HG03045 (cell line): ENCODE data around the gene RERE.
"Not testable (repeated sequence)": the region's sequence is repeated elsewhere in the genome, so short reads cannot be mapped to it uniquely, and the experiment has no call there.

Source experiments
- ATAC-seq: cut with Tn5 transposase; IDR thresholded peaks from one replicate; pipeline ENCODE4 v1.9.1; 2021; ENCODE audit warnings: mild to moderate bottlenecking, moderate library complexity; ENCODE audit not compliant: unreplicated experiment

Gene RERE

GRCh38 chr1:8525558-8526275 is 291.7 kb downstream of the RERE start:
- peak; percentile 53 for ATAC-seq

- peak; percentile 2 for ATAC-seq
Observed at GRCh38 chr1:8525216-8525557, 292.3 kb downstream of the RERE start.

- ATAC-seq = no peak
Observed at GRCh38 chr1:8524627-8525157, 292.7 kb downstream of the RERE start.

GRCh38 chr1:8523666-8524206 is 293.7 kb downstream of the RERE start:
- no peak for ATAC-seq

- no peak for ATAC-seq
Observed at GRCh38 chr1:8520483-8520966, 296.9 kb downstream of the RERE start.

- ATAC-seq = no peak
Observed at GRCh38 chr1:8519167-8519566, 298.3 kb downstream of the RERE start.

GRCh38 chr1:8518490-8518801 is 299.0 kb downstream of the RERE start:
- ATAC-seq = no peak

- no peak for ATAC-seq
Observed at GRCh38 chr1:8517661-8518489, 299.6 kb downstream of the RERE start.

DNA sequence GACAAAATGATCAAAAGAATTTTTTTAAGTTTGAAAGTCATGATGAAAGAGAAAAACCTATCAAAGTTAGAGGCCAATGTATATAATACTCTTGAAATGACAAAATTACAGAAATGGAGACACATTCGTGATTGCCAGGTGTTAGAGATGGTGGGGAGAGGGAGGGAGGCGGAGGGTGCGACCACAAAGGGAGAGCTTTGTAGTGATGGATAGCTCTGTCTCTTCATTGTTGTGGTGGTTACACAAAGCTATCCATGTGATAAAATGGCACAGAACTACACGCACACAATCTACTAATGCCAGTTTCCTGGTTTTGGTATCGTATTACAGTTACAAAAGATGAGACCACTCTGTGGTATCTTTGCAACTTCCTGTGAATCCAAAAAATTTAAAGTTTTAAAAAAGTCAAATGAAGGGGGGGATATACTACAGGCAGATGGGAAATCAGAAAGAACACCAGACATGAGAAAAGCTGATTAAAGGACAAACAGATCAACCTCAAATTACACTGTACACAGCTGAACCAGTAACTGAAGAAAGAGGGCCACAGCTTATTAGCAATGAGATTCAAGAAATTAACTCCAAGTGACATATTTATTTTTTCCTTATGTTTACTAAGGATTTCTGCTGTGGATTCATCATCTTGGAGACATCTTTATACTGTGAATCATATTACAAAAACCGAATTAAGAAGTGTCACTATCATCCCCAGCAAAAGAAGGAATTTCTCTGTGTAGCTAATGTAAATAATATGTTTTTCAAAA is 300.5 kb downstream of the RERE start:
- ATAC-seq = no peak

GRCh38 chr1:8516278-8516777 is 301.1 kb downstream of the RERE start:
- ATAC-seq = no peak

- ATAC-seq = no peak
Observed at GRCh38 chr1:8512504-8512903, 304.9 kb downstream of the RERE start.

GRCh38 chr1:8510041-8510823 is 307.2 kb downstream of the RERE start:
- no peak for ATAC-seq

DNA sequence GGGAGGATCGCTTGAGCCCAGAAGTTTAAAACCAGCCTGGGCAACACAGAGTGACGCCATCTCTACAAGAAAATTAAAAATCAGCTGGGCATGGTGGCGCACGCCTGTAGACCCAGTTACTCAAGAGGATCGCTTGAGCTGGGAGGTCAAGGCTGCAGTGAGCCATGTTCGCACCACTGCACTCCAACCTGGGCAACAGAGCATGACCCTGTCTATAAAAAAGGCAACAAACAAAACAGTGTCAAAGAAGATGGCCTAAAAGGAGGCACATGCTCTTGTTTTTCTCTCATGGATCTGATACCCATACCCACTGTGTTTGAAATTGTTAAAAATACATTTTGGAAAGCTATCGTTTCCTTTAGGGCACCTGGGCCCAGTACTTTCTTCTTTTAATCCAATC is 307.9 kb downstream of the RERE start:
- no peak for ATAC-seq

- ATAC-seq = no peak
Observed at GRCh38 chr1:8506995-8507615, 310.3 kb downstream of the RERE start.

- ATAC-seq = no peak
Observed at GRCh38 chr1:8506456-8506855, 311.0 kb downstream of the RERE start.

DNA sequence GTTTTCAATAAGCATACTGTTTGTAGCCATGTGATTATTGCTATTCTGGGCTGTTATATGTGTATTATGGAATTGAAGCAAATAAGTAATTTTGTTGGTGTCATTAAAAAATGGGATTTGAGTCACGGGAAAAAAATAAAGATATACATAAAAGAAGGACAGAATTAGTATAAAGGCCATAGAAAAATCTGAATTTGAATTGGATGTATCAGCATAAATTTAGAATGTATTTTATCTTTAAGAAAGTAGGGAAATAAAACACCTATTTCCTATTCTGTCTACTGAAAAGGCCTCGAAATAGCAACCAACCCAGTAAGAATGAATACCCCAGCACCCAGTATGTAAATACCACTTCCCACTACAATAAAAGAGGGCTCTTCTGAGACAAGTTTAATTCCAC is 313.6 kb downstream of the RERE start:
- ATAC-seq = no peak

- not testable (repeated sequence) for ATAC-seq
Observed at GRCh38 chr1:8502949-8503348, 314.5 kb downstream of the RERE start.

GRCh38 chr1:8497210-8497819 is 320.1 kb downstream of the RERE start:
- no peak for ATAC-seq

- ATAC-seq = no peak
Observed at GRCh38 chr1:8496473-8496872, 321.0 kb downstream of the RERE start.
